Astrocyte (in vitro differentiated cells and primary cell): ENCODE data around the gene LMOD1. TPM values are rescaled to one million over a fixed set of nuclear protein-coding genes. Genes with fewer than 3 reads are reported as not detected.
A peak's percentile ranks its signal among the peaks of the same experiment; 100 is the strongest.

Experiments
- DNase-seq: peaks from one replicate; pipeline ENCODE4 v3.0.0-alpha.2; 2010; ENCODE audit warnings: low read depth
- FAIRE-seq: peaks from 2 replicates; lab custom pipeline; 2011; peaks lifted over from hg19 to GRCh38; lab: Jason Lieb, UNC
- H2AFZ ChIP-seq: 2 replicates; pipeline ENCODE4 v1.6.0; 2012; ENCODE audit warnings: low read depth, low read length, inconsistent platforms
- H3K27ac ChIP-seq: 2 replicates; pipeline ENCODE4 v1.5.1; 2011; ENCODE audit warnings: low read depth, low read length, inconsistent platforms
- H3K27me3 ChIP-seq: 2 replicates; pipeline ENCODE4 v1.6.0; 2011; ENCODE audit warnings: low read length, inconsistent platforms; ENCODE audit not compliant: insufficient read depth
- H3K36me3 ChIP-seq: 2 replicates; pipeline ENCODE4 v1.5.1; 2011; ENCODE audit warnings: low read length, inconsistent platforms; ENCODE audit not compliant: insufficient read depth
- H3K4me1 ChIP-seq: 2 replicates; pipeline ENCODE4 v1.5.1; 2011; ENCODE audit warnings: low read length, inconsistent platforms; ENCODE audit not compliant: insufficient read depth
- H3K4me2 ChIP-seq: 2 replicates; pipeline ENCODE4 v1.6.0; 2012; ENCODE audit warnings: low read length, inconsistent platforms
- H3K4me3 ChIP-seq: 2 replicates; pipeline ENCODE4 v1.5.1; 2011; ENCODE audit warnings: low read depth, mild to moderate bottlenecking, low read length, inconsistent platforms; ENCODE audit not compliant: insufficient read depth
- H3K79me2 ChIP-seq: 2 replicates; pipeline ENCODE4 v1.6.0; 2012; ENCODE audit warnings: mild to moderate bottlenecking, low read length, inconsistent platforms; ENCODE audit not compliant: insufficient read depth
- H3K9ac ChIP-seq: 2 replicates; pipeline ENCODE4 v1.6.0; 2012; ENCODE audit warnings: mild to moderate bottlenecking, low read length, inconsistent platforms
- H3K9me3 ChIP-seq: 2 replicates; pipeline ENCODE4 v1.5.1; 2012; ENCODE audit warnings: low read depth, mild to moderate bottlenecking, low read length, inconsistent platforms; ENCODE audit not compliant: insufficient read depth
- H4K20me1 ChIP-seq: 2 replicates; pipeline ENCODE4 v1.6.0; 2012; ENCODE audit warnings: low read length, inconsistent platforms; ENCODE audit not compliant: insufficient read depth
- H3K27ac Mint-ChIP-seq: one replicate; pipeline ENCODE4 v1.8.0; 2021; ENCODE audit warnings: mild to moderate bottlenecking, mixed read lengths; ENCODE audit not compliant: unreplicated experiment
- H3K27me3 Mint-ChIP-seq: one replicate; pipeline ENCODE4 v1.8.0; 2021; ENCODE audit warnings: low read depth, mixed read lengths; ENCODE audit not compliant: unreplicated experiment
- H3K36me3 Mint-ChIP-seq: one replicate; pipeline ENCODE4 v1.8.0; 2021; ENCODE audit warnings: low read depth, mixed read lengths; ENCODE audit not compliant: unreplicated experiment
- H3K4me1 Mint-ChIP-seq: one replicate; pipeline ENCODE4 v1.8.0; 2021; ENCODE audit warnings: low read depth, mixed read lengths; ENCODE audit not compliant: unreplicated experiment
- H3K4me3 Mint-ChIP-seq: one replicate; pipeline ENCODE4 v1.8.0; 2021; ENCODE audit warnings: mild to moderate bottlenecking, moderate library complexity, mixed read lengths; ENCODE audit not compliant: unreplicated experiment
- H3K9me3 Mint-ChIP-seq: one replicate; pipeline ENCODE4 v1.8.0; 2021; ENCODE audit warnings: mild to moderate bottlenecking, mixed read lengths; ENCODE audit not compliant: unreplicated experiment
- EZH2 ChIP-seq: IDR thresholded peaks from 2 replicates; pipeline ENCODE4 v1.6.1; 2012; ENCODE audit warnings: mild to moderate bottlenecking, low read length, inconsistent platforms; ENCODE audit not compliant: insufficient read depth
- total RNA-seq: library from RNA; stranded (reverse); gene quantifications from 2 replicates; pipeline ENCODE4 v1.2.1, GENCODE V29; 2021
- TF ChIP-seq, protein P1 (sequence below): IDR thresholded peaks from 2 replicates; pipeline ENCODE4 v1.5.1; 2011; ENCODE audit warnings: low read depth, mild to moderate bottlenecking, inconsistent platforms, low read length, moderate library complexity; ENCODE audit not compliant: insufficient read depth

Gene LMOD1
- total RNA-seq, 1 donor from 2014 or later: 13.2 TPM

- Mint-ChIP-seq H3K27ac (no peak overlapping the region), H3K4me1 (peaks cover 22% of the 10 kb centered on the region), H3K9me3 (no peaks in the 10 kb centered on the region), H3K4me3 (peak overlapping the region; percentile 75), H3K36me3 (peaks cover 7% of the 10 kb centered on the region), H3K27me3 (peaks cover 31% of the 10 kb centered on the region)
- Histone ChIP-seq H3K9me3 (no peaks in the 10 kb centered on the region), H3K4me2 (peak overlapping the region; percentile 94), H3K4me1 (peaks cover 19% of the 10 kb centered on the region), H4K20me1 (peaks cover 4% of the 10 kb centered on the region), H3K27me3 (no peaks in the 10 kb centered on the region), H3K36me3 (peaks cover 3% of the 10 kb centered on the region), H3K27ac (no peak overlapping the region), H3K79me2 (peaks cover 8% of the 10 kb centered on the region), H2AFZ (peak overlapping the region; percentile 81), H3K4me3 (peak overlapping the region; percentile 70), H3K9ac (peak overlapping the region; percentile 83)
- DNase-seq: no peak
- TF ChIP-seq, protein P1, sequence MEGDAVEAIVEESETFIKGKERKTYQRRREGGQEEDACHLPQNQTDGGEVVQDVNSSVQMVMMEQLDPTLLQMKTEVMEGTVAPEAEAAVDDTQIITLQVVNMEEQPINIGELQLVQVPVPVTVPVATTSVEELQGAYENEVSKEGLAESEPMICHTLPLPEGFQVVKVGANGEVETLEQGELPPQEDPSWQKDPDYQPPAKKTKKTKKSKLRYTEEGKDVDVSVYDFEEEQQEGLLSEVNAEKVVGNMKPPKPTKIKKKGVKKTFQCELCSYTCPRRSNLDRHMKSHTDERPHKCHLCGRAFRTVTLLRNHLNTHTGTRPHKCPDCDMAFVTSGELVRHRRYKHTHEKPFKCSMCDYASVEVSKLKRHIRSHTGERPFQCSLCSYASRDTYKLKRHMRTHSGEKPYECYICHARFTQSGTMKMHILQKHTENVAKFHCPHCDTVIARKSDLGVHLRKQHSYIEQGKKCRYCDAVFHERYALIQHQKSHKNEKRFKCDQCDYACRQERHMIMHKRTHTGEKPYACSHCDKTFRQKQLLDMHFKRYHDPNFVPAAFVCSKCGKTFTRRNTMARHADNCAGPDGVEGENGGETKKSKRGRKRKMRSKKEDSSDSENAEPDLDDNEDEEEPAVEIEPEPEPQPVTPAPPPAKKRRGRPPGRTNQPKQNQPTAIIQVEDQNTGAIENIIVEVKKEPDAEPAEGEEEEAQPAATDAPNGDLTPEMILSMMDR: no peak
- TF ChIP-seq EZH2: no peak
- FAIRE-seq: no peak
These were observed 57.0 kb downstream of the LMOD1 start for GRCh38 chr1:201889090-201889968.

GRCh38 chr1:201888282-201889089 is 57.9 kb downstream of the LMOD1 start, which contains the start of gene SHISA4:
TSS of gene SHISA4 (plus strand) at chr1:201888898. CDS start at chr1:201888995, 97 bp downstream.
- H3K9me3 Mint-ChIP-seq: no peaks in the 10 kb centered on the region
- H3K4me2 ChIP-seq: peak within 1 kb of the TSS; percentile 94
- peak within 1 kb of the TSS; percentile 83 for H3K9ac ChIP-seq
- H3K4me1 Mint-ChIP-seq: peaks cover 22% of the 10 kb centered on the region
- no peak within 1 kb of the TSS for H3K27ac Mint-ChIP-seq
- DNase-seq: peak; percentile 37
- no peaks in the 10 kb centered on the region for H3K9me3 ChIP-seq
- TF ChIP-seq EZH2: no peak
- TF ChIP-seq, protein P1: no peak
- peak within 1 kb of the TSS; percentile 81 for H2AFZ ChIP-seq
- no peaks in the 10 kb centered on the region for H3K27me3 ChIP-seq
- H3K4me3 ChIP-seq: peak within 1 kb of the TSS; percentile 70
- no peak within 1 kb of the TSS for H3K27ac ChIP-seq
- H3K4me1 ChIP-seq: peaks cover 26% of the 10 kb centered on the region
- peaks cover 3% of the 10 kb centered on the region for H3K36me3 ChIP-seq
- H3K4me3 Mint-ChIP-seq: peak within 1 kb of the TSS; percentile 75
- peaks cover 4% of the 10 kb centered on the region for H4K20me1 ChIP-seq
- peaks cover 5% of the 10 kb centered on the region for H3K36me3 Mint-ChIP-seq
- FAIRE-seq: no peak
- peaks cover 8% of the 10 kb centered on the region for H3K79me2 ChIP-seq
- H3K27me3 Mint-ChIP-seq: peaks cover 31% of the 10 kb centered on the region
